Activated T-cell treated with anti-CD3 and anti-CD28 coated beads for 1 hour (primary cell): ENCODE measurements around the gene GRIK5.
A peak's percentile ranks its signal among the peaks of the same experiment; 100 is the strongest.

Experiments
- DNase-seq: peaks from one replicate; pipeline ENCODE4 v3.0.0-alpha.2; 2020; ENCODE audit warnings: low read depth

The GRIK5 gene

GRCh38 chr19:42095142-42095813 lies 25.3 kb upstream of the GRIK5 start:
- DNase-seq: no peak

DNA sequence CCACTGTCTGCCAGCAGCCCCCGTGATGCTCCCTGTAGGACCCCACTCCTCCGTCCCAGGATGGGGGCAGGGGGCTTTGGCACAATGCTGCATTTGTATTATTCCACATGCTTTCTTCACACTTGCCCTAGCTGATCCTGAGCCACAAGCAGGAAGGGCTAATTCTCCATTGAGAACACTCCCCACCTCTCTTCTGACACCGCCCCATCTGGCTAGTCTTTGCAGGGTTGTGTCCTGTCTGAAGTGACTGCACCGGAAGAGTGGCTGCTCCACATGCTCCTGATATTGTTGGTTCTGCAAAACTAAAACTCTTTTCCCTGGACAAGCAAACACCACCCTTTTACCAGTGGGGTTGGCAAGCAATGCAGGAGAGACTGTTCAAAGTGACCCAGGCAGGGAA lies 23.9 kb upstream of the GRIK5 start:
- DNase-seq: no peak

DNA sequence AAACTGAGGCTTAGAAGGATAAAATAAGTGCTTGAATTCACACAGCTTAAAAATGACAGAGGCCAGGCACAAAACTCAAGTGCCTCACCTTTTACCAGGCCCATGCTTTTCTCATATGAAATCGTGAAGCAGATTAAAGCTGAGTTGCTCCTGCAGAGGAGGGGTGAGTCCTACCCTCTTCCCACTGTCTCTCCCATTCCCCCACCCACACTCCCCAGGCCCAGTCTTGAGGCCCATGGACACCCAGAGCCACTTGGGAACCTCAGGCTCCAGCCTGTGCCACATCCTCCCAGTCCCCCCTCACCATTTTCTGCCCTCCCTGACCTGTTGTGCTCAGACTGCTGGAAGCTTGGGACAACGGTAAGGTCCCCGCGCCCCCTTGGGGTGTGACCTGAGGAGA lies 23.5 kb upstream of the GRIK5 start:
- DNase-seq: no peak

- peak; percentile 25 for DNase-seq
These were observed 22.3 kb upstream of the GRIK5 start for GRCh38 chr19:42092350-42092749.

- DNase-seq: no peak
These were observed 21.7 kb upstream of the GRIK5 start for GRCh38 chr19:42091742-42092141.

DNA sequence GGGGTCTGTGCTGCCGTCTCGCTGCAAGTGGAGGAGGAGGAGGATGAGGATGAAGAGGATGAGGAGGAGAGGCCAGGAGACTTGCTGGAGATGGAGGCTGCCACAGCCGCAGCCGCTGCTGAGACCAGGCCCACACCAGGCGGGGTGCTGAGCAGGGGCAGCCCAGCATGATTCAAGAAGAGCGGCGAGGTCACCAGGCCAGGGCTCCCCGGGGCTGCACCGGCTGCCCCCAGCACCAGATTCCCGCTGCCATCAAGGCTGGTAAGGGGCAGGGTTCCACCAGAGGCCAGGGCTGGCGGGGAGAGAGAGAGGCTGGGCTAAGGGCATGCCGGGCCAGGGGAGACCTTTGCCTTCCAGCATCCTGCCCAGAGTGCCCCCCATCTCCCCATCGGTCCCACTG lies 21.3 kb upstream of the GRIK5 start:
- DNase-seq: no peak

GRCh38 chr19:42090672-42091071 lies 20.7 kb upstream of the GRIK5 start:
- no peak for DNase-seq

DNA sequence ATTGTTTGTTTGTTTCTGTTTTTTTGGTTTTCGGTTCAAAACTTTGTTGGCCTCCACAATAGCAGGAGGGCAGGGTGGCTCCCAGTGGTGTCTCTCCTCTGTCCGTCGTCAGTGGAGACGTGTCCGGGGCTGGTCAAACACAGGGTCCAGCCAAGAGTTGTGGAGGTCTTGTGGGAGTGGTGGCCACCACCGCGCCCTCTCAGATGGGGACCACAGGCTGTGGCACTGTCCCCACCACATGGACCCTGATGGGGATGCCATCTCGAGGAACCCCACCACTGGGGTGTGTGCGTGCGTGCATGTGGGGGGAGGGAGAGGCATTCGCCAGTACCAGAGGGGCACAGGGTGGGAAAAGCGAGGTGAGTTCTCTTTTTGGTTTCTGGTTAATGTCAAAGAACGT lies 19.8 kb upstream of the GRIK5 start:
- no peak for DNase-seq

DNA sequence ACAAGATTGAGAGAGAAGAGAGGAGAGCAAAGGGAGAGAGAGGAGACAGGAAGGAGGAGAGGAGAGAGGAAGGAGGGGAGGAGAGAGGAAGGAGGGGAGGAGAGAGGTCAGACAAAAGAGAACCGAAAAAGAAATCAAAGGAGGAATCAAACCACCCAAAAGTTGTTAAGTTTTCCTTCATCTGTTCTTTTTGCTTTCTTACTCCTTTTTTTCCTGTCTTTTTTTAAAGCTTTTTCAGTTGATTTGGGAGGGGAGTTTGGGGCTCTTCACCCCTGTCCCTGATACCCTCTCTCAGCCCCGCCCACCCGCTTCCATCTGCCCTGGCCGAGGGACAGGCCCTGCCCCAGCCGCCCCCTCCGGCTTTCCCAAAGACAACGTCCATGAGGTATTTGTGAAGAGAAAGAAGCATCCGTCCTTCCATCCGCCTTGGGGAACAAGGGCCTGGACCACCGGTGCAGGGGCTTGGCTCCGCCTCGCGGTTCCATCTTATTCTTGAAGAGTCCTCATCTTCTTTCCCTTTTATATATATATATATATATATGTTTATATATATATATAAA lies 19.3 kb upstream of the GRIK5 start:
- no peak for DNase-seq

- no peak for DNase-seq
These were observed 18.6 kb upstream of the GRIK5 start for GRCh38 chr19:42088471-42089190.

- no peak for DNase-seq
These were observed 17.0 kb upstream of the GRIK5 start for GRCh38 chr19:42086770-42087550.

GRCh38 chr19:42086188-42086736 lies 16.3 kb upstream of the GRIK5 start:
- no peak for DNase-seq

GRCh38 chr19:42083537-42083936 lies 13.5 kb upstream of the GRIK5 start:
- no peak for DNase-seq

- no peak for DNase-seq
These were observed 11.7 kb upstream of the GRIK5 start for GRCh38 chr19:42081584-42082203.

- DNase-seq: no peak
These were observed 10.9 kb upstream of the GRIK5 start for GRCh38 chr19:42080764-42081375.

DNA sequence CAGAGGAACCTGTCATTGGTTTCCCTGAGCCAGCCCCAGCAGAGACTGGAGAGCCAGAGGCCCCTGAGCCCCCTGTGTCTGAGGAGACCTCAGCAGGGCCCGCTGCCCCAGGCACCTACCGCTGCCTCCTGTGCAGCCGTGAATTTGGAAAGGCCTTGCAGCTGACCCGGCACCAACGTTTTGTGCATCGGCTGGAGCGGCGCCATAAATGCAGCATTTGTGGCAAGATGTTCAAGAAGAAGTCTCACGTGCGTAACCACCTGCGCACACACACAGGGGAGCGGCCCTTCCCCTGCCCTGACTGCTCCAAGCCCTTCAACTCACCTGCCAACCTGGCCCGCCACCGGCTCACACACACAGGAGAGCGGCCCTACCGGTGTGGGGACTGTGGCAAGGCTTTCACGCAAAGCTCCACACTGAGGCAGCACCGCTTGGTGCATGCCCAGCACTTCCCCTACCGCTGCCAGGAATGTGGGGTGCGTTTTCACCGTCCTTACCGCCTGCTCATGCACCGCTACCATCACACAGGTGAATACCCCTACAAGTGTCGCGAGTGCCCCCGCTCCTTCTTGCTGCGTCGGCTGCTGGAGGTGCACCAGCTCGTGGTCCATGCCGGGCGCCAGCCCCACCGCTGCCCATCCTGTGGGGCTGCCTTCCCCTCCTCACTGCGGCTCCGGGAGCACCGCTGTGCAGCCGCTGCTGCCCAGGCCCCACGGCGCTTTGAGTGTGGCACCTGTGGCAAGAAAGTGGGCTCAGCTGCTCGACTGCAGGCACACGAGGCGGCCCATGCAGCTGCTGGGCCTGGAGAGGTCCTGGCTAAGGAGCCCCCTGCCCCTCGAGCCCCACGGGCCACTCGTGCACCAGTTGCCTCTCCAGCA lies 10.1 kb upstream of the GRIK5 start:
- DNase-seq: no peak

- no peak for DNase-seq
These were observed 9.3 kb upstream of the GRIK5 start for GRCh38 chr19:42079276-42079669.

DNA sequence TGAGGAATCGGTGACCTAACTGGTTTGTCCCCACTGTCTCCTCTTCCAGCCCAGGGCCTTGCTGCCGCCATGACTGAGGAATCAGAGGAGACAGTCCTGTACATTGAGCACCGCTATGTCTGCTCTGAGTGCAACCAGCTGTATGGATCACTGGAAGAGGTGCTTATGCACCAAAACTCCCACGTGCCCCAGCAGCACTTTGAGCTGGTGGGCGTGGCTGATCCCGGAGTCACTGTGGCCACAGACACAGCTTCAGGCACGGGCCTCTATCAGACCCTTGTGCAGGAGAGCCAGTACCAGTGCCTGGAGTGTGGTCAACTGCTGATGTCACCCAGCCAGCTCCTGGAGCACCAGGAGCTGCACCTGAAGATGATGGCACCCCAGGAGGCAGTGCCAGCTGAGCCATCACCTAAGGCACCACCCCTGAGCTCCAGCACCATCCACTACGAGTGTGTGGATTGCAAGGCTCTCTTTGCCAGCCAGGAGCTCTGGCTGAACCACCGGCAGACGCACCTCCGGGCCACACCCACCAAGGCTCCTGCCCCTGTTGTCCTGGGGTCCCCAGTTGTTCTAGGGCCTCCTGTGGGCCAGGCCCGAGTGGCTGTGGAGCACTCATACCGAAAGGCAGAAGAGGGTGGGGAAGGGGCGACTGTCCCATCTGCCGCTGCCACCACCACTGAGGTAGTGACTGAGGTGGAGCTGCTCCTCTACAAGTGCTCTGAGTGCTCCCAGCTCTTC lies 8.7 kb upstream of the GRIK5 start:
- no peak for DNase-seq

DNA sequence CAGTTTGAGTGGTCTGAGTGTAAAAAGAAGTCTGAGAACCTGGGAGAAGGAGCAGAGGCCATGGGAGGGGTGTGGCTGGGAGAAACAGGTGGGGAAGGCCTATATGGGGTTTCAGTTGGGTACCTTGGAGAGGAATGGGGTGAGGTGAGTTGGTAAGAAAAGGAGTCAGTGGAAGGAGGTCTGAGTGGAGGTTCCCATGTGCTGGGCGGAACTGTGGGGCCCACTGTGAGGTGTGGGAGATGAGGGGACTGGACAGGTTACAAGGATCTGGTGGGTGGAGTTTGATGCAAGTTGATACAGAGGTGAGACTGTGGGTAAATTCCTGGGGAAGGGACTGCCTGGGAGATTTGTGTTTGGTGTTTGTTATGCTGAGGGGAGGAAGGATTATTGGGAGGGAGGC lies 8.1 kb upstream of the GRIK5 start:
- DNase-seq: no peak

- DNase-seq: peak; percentile 33
These were observed 6.5 kb upstream of the GRIK5 start for GRCh38 chr19:42076380-42076944.
